Measurements from ENCODE around the gene OAT. TPM values are rescaled to one million over a fixed set of nuclear protein-coding genes. Genes with fewer than 3 reads are reported as not detected.

Gene OAT
- total RNA-seq, 1 donor from 2014 or later: 24.5 TPM

DNA sequence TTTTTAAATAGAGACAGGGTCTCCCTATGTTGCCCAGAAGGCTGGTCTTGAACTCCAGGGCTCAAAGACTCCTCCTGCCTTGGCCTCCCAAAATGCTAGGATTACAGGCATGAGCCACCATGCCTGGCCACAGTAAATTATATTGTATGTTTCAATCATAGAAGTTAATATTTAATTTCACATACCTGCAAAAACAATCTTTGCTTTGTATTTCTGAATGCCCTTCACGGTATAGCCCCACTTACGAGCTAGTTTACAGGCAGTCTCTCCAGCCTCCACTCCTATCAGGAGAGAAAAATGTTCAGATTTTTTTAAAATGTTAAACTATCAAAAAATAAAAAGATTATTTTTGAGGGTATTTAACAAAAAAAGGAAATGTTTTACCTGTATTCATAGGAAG lies 10.4 kb downstream of the OAT start:
- intact Hi-C loops (cut with micrococcal nuclease): no loop called here

DNA sequence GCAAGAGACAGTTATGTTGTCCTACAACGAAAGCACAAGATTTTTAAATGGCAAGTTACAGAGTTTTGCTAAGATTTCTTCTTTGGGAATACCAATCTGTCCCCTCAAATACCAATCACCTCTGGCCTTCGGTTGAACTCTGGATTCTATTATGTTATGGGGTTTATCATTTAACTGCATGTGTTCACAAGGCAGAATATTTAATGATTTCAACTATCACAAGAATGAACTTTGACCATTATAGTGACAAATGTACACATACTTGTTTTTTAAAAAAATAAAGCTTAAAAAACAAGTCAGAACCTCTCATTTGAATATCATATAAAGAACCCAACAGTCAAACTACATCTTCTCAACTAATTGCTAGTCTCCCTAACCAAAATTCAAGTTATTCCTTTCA lies 11.3 kb downstream of the OAT start:
- intact Hi-C loops (cut with micrococcal nuclease): no loop called here

DNA sequence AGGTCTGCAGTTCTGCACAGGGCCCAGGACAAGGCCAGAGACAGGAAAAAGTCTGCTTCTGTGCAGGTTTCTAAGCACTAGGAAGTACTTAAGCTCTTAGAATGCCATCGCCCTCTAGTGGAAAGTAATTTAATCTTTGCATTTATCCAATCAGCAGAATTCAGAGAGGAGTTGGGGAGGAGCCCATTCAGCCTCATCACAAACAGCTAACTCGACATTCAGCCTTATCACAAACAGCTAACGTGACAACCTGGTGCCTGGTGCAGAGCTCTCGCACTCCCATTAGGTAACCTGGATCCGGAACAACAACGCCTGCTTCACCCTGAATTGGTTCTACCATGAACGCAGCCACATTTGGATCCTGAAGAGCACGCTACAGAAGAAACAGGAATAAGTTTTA lies 15.2 kb downstream of the OAT start:
- intact Hi-C loops (cut with micrococcal nuclease): loop anchor here (1.0 to 5.0 kb wide), 7 partner anchors 14 to 821 kb away; partner anchors contain the start of gene OAT

DNA sequence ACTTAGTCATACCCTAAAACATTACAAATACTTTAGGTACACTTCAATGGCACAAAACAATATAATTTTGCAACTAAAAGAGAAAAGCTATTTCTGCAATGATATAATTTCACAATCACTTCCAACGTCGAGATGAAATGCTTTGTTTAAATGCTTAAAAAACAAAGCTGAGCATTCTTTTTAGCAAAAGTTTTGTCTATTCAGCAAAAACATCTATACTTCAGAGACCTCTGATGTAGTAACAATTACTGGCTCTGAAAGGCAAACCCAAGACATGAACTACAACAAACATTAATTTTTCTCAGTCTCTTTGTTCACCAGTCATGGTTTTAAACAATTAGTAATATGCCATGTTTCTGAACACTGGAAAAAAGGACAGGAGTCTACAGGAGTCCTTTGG lies 16.4 kb downstream of the OAT start:
- intact Hi-C loops (cut with micrococcal nuclease): loop anchor here (5.0 kb wide), 3 partner anchors 170 to 820 kb away; no protein-coding TSS in a partner anchor

DNA sequence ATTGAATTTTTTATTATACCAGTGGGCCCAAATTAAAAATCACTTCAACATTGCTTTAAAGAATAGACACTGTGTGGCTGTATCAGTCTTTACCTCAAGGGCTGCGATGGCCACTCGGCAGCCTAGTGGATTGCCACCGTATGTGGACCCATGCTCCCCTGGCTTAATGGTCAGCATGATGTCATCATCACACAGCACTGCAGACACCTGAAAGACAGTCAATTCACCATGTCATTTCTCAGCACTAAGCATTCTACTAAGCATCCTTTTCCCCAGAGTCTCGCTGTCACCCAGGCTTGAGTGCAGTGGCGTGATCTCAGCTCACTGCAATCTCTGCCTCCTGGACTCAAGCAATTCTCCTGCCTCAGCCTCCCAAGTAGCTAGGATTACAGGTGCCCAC lies 17.1 kb downstream of the OAT start:
- intact Hi-C loops (cut with micrococcal nuclease): loop anchor here (5.0 kb wide), 3 partner anchors 169 to 819 kb away; no protein-coding TSS in a partner anchor

DNA sequence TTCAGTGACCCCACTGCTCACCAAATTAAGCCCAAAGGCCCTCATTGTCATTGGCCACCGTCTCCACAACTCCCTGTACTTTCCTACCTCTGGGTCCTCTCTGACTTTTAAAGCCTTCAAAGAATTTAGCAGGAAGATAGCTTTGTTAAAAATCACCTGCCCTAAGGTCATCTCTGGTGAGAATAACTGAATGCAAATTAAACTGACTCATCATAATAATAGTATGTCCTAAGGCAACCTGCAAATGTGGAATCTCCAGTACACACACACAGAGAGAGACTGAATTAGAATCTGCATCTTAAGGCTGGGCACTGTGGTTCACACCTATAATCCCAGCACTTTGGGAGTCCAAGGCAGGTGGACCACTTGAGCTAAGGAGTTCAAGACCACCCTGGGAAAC lies 24.1 kb downstream of the OAT start:
- intact Hi-C loops (cut with micrococcal nuclease): no loop called here

DNA sequence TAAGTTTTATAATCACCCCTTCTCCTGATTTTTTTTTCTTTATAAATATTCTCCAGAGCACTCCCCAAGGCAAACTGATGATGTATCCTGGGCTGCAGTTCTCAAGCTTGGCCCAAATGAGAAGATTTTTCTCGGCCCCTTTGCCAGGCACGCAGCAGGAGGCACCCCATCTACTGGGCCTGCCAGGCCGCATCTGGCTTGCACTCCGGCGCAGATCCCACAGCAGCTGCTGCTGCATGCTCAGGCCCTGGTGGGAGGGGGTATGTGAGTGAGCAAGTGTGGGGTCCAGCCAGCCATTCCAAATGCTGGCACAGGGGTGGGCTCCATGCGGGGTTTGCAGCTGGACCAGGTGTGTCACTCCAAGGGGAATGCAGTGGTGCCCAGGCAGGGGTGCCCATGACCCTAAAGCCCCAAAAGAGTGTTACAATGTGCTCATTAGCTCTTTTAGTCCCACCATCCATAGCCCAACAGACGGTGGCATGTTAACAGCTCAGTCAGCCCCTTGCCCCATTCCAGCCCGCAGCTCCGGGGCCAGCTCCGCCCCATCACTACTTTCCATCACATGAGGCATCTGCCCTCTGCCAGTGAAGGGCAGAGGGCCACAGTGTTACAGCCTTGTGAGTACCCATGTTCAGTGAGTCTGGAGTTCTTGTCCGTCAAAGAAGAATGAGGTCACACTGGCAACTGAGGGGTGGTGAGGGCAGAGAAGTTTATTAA lies 25.9 kb downstream of the OAT start:
- intact Hi-C loops (cut with micrococcal nuclease): no loop called here

DNA sequence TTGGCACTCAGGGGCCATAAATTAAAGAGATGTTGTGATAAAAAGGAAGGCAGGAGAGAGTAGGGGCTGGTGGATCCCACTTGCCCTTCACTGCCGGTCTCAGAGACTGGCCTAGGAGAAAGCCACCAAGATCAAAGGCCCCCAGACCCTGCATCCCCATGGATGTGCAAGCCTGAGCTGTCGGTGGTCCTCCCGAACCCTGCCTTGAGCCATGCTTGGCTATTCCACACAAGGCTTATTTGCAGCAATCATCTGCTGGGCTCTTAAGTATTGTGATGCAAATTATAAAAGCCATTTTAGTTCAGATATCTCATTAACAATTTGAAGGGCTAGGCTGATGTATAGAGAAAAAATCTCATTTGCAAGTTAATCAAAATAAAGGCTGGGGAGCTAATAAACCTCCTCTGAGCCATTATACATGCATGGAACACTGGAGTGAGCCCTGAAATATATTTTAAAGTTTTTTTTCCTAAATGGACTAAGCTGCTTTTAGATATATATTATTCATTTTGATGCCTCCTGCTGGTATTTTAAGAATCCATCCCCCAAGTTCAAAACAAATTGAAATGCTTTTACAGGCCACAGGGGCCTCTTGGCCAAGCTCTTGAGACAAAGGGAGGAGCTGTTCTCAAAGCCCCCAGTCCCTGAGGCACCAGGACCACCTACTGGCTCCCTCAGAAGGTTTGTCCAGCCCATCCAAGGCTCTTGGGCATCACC lies 28.1 kb downstream of the OAT start:
- intact Hi-C loops (cut with micrococcal nuclease): no loop called here

DNA sequence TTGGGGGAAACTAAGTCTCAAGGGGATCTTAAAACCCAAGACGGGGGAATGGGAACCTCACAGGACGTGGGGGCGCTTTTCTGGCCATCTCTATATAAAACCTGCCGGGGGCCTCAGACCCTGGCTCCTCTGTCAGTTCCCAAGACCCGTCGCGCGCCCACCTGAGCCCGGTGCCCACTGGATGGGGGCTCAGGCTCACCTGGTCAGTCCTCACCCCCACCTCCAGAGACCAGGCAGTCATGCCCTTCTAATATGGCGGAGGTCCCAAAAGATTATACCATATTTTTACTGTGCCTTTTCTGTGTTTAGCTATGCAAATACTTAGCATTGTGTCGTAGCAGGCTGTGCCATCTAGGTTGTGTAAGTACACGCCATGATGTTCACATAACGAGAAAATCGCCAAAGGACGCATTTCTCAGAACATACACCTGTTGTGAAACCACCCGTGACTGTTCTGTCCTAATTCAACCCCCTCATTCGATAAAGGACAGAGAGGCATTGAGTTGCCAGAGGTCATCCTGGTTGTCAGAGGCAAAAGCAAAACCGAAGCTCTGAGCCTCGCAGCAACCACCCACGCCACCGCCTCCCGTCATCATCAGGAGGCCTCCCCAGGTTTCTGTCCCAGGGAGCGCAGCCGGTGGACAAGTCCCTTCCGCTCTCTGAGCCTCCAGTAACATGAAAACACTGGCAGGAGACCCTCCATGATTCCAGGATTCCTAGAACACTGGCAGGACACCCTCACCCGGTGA lies 28.9 kb downstream of the OAT start:
- intact Hi-C loops (cut with micrococcal nuclease): loop anchor here (1.0 kb wide), 11 partner anchors 14 to 1235 kb away; partner anchors contain the start of genes BUB3, LHPP and OAT

DNA sequence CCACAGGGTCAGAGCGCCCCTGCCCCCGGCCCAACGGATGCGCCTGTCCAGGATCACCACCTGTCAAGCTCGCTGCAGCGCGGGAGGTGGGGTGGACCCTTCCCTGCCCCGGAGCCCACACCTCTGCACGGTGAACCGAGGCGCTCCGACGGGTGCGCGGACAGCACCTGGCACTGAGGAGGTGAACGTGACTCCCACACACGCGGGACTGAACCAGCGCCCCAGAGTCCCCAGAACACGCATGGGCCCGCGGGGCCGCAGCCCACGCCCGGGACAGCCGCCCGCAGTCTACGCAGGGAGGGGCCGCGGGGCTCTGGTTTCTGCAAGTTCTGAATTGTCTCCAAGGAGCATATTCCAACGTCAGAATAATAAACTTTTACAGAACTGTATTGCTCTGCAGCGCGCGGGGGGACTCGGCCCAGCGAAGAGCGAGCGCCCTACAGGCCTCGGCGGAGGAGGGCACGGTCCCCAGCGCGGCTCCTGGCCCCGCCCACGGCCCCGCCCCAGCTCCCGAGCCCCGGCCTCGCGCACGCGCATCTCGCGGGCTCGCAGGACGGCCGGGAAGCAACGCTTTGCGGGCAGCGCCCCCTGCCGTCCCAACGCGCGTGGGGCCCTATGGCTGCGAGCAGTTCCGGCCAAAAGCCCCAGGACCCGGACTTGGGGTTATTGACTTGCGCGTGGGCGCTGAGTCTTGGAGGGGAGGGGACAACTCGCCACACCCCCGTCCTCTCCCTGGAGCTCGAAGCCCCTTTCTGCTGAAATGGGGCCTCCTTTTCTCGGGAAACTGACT lies 29.7 kb downstream of the OAT start:
- intact Hi-C loops (cut with micrococcal nuclease): loop anchor here (1.0 kb wide), 11 partner anchors 14 to 1235 kb away; partner anchors contain the start of genes BUB3, LHPP and OAT

DNA sequence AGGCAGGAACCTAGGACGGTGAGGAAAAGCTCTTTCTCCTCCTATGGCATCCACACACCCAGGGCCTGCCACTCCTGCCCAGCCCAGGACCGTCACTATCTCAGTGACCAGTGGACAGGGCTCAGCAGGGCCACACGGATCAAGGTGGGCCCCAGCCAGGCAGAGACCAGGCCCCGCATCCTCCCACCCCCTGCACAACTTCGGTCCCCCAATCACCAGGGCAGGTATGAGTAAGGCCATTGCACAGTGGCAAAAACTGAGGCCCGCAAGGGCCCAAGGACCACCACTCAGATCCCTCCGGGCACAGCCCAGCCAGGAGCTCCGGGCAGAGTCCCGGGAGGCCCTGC lies 30.3 kb downstream of the OAT start:
- intact Hi-C loops (cut with micrococcal nuclease): no loop called here

DNA sequence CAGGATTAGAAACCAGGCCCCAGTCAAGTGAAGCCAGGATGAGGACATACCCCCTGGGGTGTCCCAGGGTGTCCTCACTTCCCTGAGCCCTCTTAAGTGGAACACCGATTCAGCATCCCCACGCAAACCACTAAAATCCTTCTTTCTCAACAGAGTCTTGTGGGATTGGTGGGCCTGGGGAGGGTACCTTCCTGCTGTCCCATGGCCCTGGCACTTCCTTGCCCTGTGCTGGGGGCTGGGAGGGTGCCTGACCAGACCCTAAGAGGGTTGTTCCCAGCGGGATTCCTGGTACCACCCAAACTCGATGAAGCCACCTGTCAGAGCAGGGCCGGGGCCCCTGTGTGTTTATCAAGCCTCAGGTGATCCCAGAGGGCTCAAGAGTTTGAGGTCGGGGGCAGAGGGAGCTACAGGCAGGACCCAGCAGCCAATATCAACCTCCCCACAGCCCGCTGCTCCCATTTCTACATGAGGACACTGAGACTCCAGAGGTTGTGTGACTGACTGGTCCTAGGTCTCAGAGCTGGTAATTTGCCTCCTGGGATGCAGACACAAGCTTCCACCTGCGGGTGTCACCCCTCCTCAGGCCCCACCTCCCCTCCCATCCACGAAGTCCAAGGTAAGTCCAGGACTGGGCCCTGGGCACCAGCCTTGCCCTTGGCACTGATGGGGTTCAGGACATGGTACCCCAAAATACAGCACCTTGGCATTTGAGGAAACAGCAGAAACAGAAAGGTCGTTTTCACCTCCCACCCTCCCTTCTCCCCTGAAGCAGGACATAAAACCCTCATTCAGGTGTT lies 31.4 kb downstream of the OAT start:
- intact Hi-C loops (cut with micrococcal nuclease): no loop called here

DNA sequence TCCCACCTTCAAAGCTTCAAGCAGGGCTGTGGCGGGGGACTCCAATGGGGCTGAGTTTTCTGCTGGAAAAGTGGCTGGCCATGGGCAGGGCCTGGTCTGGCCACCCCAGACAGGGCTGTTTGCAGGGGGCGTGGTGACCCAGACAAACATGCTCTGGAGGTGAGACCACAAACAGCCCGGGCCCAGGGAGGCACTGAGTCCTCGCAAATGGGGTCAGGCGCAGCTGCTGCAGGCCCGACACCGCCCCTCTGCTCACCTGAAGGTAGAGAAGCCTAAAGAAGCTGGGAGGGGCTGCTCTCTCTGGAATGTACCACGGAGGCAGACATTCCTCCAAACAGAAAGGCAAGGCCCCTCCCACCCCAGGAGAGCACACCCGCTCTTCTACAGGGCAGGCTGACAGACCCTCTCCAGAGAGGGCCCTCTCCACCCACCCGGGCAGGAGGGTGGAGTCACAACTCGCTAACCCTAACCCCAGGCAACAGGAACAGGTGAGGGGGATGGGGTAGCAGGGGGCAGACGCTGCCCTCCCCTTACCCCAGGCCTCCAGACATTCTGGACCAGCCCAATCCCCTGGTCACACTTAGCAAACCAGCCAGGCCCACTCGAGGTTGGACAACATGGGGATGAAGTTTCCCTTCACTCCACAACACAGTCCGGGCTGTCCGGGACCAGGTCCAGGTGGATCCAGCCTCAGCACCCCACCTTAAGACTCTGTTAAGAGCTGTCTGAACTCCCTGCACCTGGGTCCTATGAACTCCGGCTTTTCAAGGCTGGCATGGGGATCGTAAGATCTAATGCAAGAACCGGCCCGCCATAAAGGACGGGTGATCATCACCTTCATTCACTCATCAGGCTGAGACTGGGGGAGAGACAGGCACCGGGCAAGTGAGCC lies 32.3 kb downstream of the OAT start:
- intact Hi-C loops (cut with micrococcal nuclease): no loop called here

DNA sequence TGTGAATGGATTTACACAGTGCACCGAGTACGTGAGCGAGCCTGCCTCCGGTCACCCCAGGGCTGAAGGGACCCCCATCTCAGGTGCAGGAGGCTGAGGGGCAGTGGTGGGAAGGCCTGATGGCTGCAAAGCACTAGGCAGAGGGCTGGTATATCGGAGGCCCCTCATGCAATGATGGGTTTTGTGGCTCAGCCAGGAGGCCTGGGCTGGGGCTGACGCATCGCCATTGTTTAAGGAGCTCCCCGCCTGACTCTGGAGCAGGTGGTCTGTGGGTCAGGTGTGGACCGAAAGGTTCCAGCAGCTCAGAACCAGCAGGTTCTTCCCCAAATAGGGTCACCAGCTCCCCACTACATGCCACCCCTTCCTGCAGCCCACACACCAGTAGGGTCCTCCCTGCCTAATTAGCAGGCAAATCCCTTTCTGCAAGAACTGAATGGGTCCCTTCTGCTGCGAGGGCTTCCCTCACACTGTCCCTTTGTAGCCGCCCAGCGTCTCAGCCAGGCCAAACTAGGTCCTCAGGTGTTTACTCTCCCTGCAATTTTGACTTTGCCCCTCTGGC lies 33.0 kb downstream of the OAT start:
- intact Hi-C loops (cut with micrococcal nuclease): no loop called here

DNA sequence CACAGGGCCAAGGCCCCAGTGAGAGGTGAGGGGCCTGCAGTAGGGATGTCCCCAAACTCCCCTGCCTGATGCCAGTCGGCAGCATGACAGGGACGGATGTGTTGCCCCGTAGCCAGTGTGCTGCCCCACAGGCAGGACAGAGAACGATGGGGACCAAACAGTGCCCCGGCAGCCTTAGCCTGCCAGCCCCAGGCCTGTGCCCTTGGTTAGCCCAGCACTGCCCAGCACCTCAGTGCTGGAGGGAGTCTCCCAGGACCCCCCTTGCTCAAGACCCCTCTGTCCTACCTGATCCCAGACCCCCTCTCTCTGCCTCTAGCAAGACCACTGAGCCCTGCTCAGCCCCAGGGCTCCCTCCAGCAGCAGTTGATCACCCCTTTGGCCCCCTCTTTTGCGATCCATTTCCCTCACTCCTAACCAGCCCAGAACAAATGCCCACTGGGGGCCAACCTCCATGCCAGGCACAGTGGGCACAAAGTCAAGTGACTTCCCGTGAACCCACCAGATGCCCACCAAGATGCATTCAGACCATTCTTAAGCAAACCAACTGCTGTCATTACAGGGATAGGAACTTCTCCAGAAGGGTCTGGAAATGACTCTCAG lies 34.0 kb downstream of the OAT start:
- intact Hi-C loops (cut with micrococcal nuclease): no loop called here

DNA sequence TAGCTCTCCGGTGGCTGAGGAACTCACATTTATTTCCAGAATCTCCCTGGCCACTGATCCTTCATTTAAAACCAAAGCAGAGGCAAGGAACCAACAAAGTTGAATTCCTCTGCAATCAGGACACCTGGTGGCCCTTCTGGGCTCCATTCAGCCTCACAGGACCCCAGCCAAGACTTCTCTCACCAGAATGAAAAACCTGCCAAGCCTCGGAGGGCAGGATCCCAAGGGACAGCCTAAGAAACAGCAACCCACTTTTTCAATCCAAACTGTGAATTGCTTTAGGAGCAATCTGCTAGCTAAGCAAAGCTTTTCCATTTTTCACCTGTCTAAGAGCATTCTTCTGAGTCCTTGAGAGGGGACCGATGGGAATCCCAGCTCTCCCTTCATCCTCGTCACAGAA lies 34.6 kb downstream of the OAT start:
- intact Hi-C loops (cut with micrococcal nuclease): no loop called here

DNA sequence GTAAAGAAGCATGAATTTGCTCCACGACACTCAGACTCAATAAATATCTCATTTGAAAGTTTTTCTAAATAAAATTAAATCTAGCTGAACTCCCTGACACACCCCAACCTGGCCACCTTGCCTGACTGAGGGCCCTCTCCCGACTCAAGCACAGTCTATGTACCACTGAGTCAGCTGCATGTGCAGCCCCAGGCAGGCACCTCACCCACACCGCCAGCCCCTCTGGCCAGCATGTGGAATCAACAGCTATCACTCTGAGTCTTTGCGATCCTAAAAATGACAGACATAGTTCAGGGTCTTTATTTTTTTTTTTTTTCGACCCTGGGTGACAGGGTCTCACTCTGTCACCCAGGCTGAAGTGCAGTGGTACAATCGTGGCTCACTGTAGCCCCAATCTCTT lies 35.2 kb downstream of the OAT start:
- intact Hi-C loops (cut with micrococcal nuclease): no loop called here

DNA sequence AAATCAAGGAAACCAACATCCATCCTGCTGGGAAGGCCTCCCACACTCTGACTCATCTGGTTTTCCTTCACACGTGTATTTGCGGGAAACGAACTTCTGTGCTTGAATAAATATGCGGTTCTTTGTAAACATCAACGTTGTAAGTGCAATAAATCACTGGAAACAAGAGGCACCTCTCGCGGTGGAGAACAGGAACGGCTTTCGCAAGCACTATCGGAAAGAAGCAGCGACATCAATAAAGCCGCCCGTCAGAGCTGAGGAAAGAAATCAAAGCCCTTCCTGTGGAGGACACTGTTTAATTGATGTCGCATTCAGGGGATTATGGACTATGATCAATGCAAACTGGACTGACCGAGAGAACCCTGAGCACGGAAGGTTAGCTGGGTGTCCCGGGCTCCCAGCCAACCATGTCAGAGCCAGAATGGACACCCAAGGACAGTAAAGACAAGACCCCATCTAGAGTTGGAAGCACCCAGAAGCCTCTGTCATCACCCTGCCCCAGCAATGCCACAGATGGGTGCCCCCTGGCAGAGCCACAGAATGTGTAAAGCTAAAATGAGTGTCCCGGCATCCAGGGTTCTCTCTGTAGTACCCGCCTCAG lies 37.6 kb downstream of the OAT start:
- intact Hi-C loops (cut with micrococcal nuclease): no loop called here

Measured in T-helper 1 cell treated with Interleukin-12 subunit alpha and Interleukin-12 subunit beta and Interleukin-4 antibody, amounts not matched to agents 30 ng/mL and 1 ng/mL, for 36 hours (primary cell).